ENCODE results near the gene CDC14B. TPM values are rescaled to one million over a fixed set of nuclear protein-coding genes. Genes with fewer than 3 reads are reported as not detected.

The CDC14B gene
- total RNA-seq, result 22.1 and 33.7 TPM in 2 replicates

GRCh38 chr9:96619491-96620180, at the start of gene CDC14B:
Gene CDC14B (minus strand): TSS chr9:96619843. CDS start chr9:96619378, 465 bp downstream.

GRCh38 chr9:96655198-96655851, 35.7 kb upstream of the CDC14B start, which contains the start of gene PRXL2C:
Gene PRXL2C (minus strand): TSS chr9:96655317. CDS start chr9:96655281, 36 bp downstream.

Other genes starting within 250 kb of the CDC14B start
- 17.0 and 20.4 TPM in 2 replicates for gene SLC35D2, start 236.1 kb downstream of the CDC14B start, total RNA-seq
- gene ZNF367, start 201.5 kb downstream of the CDC14B start, total RNA-seq, result 10.1 and 15.9 TPM in 2 replicates
- gene HABP4, start 169.7 kb downstream of the CDC14B start, total RNA-seq, result 26.2 and 44.7 TPM in 2 replicates
- 30.9 and 37.6 TPM in 2 replicates for gene PRXL2C, start 35.5 kb upstream of the CDC14B start, total RNA-seq
- gene ZNF510, start 158.2 kb upstream of the CDC14B start, total RNA-seq, result 11.2 and 12.9 TPM in 2 replicates
- gene ZNF782, start 234.7 kb upstream of the CDC14B start, total RNA-seq, result 2.2 and 3.4 TPM in 2 replicates